GM12891 (cell line): ENCODE results near the gene STK26.

Source experiments
- DNase-seq: peaks from one replicate; pipeline ENCODE4 v3.0.0; 2011; ENCODE audit warnings: low spot score; ENCODE audit not compliant: insufficient read length
- FAIRE-seq: peaks from 2 replicates; lab custom pipeline; 2011; peaks lifted over from hg19 to GRCh38; lab: Jason Lieb, UNC
- PAX5 ChIP-seq: IDR thresholded peaks from 2 replicates; pipeline ENCODE4 v1.6.1; 2011; ENCODE audit warnings: low read length, moderate library complexity, mild to moderate bottlenecking; ENCODE audit not compliant: insufficient read depth, severe bottlenecking
- POLR2A ChIP-seq: IDR thresholded peaks from 2 replicates; pipeline ENCODE4 v1.6.1; 2011; ENCODE audit warnings: low read depth, low read length, control low read depth
- POLR2AphosphoS5 ChIP-seq: IDR thresholded peaks from 2 replicates; pipeline ENCODE4 v1.6.1; 2011; ENCODE audit warnings: low read depth, low read length, control low read depth
- POU2F2 ChIP-seq: IDR thresholded peaks from 2 replicates; pipeline ENCODE4 v1.6.1; 2011; ENCODE audit warnings: low read depth, mild to moderate bottlenecking, control low read depth, low read length, moderate library complexity
- SPI1 ChIP-seq: IDR thresholded peaks from 2 replicates; pipeline ENCODE4 v1.6.1; 2011; ENCODE audit warnings: low read depth, low read length, control low read depth
- TAF1 ChIP-seq: IDR thresholded peaks from 2 replicates; pipeline ENCODE4 v1.6.1; 2011; ENCODE audit warnings: low read depth, low read length, control low read depth

The STK26 gene

DNA sequence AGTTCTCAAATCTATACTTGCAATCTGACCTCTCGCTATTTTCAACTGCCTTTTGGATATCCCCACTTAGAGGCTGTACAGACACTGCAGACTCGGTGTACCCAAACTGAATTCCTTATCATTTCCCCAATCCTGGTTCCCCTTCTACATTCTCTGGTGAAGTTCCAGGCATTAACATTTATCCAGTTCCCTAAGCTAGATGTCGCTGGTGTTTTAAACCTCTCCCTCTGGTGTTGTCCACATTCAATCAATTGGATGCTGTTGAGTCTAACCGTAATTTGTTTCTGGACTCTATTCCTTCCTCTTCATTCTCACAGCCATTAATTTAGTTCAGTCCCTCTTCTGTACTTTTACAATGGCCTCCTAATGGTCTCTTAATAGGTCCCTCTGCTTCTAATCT lies 7.2 kb upstream of the STK26 start:
- DNase-seq (no peak), FAIRE-seq (no peak)
- TF ChIP-seq POU2F2 (no peak), POLR2AphosphoS5 (no peak), POLR2A (no peak), TAF1 (no peak), PAX5 (no peak), SPI1 (no peak)

DNA sequence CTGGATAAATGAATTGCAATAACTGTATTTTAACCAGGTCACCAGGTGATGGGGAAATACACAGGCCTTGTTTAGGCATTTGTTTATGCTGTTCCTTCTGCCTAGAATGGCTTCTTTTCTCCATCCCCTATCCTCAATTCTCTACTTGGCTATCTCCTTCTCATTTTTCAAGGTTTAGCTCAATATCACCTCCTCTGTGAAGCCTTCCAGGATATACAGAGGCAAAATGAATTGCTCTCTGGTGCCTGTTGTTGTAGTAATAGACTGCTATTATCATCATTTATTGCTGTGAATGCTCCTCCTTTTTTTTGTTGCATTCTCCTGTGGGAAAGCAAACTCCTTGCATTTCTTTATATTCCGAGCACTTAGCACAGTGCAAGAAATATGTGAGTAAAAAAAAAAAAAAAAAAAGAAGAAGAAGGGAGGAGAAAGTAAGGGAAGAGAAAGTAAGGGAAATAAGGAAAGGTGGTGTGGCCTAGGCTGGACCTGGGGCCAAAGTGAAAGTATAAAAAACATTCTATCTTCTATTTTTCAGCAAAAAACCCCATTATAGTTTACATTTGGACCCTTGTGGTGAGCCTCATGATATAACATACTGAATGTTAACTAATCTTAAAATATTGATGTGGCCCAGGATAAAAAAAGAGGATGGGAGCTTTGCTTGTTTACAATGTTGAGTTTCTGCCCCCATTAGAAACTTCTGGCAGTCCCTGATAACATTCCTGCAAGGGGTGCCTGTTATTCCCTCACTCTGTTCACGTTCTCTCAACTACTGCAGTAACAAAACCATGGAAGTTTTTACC lies 6.3 kb upstream of the STK26 start:
- FAIRE-seq (no peak), DNase-seq (no peak)
- TF ChIP-seq TAF1, result no peak
- no peak for TF ChIP-seq POLR2A
- TF ChIP-seq POLR2AphosphoS5, result no peak
- no peak for TF ChIP-seq PAX5
- TF ChIP-seq SPI1, result no peak
- no peak for TF ChIP-seq POU2F2

- FAIRE-seq, result no peak
- DNase-seq, result no peak
- TF ChIP-seq PAX5 (no peak), SPI1 (no peak), POU2F2 (no peak), POLR2AphosphoS5 (no peak)
Observed at GRCh38 chrX:132017431-132018185, 5.5 kb upstream of the STK26 start.

GRCh38 chrX:132022198-132022966 lies 720 bp upstream of the STK26 start:
- no peak for TF ChIP-seq TAF1
- TF ChIP-seq PAX5, result no peak
- TF ChIP-seq SPI1, result no peak
- TF ChIP-seq POU2F2, result no peak
- TF ChIP-seq POLR2AphosphoS5, result no peak; the same call in 1 of the 2 replicates
- TF ChIP-seq POLR2A, result no peak
- DNase-seq (no peak), FAIRE-seq (peak; percentile 87)

DNA sequence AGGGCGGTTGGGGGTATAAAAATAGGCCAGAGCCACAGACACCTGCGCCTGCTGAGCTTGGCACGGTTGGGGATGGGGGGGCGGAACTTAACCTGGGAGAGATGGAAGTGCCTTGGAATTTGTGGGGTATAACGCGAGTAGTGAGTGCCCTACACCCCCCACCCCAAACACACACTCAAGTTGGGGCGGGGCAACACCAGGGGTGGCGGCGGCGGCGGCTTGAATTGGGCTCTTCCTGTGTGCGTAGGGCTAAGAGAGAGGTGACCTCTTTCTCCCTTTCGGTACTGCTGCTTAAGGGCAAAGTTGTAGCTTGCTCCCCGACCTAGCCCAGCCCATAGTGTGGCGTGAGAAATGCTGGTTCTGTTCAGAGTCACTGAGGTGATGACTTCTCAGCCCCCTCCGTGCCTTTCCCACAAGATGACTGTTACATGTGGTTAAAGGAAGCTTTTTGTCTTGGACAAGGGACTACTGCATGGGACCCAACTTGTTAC lies 839 bp downstream of the STK26 start:
- TF ChIP-seq PAX5, result no peak
- no peak for TF ChIP-seq TAF1
- peak; percentile 46; the same call in 1 of the 2 replicates for TF ChIP-seq POLR2AphosphoS5
- TF ChIP-seq POU2F2, result no peak
- TF ChIP-seq POLR2A, result peak; percentile 42; the same call in 1 of the 2 replicates
- no peak for FAIRE-seq
- DNase-seq, result peak; percentile 12

DNA sequence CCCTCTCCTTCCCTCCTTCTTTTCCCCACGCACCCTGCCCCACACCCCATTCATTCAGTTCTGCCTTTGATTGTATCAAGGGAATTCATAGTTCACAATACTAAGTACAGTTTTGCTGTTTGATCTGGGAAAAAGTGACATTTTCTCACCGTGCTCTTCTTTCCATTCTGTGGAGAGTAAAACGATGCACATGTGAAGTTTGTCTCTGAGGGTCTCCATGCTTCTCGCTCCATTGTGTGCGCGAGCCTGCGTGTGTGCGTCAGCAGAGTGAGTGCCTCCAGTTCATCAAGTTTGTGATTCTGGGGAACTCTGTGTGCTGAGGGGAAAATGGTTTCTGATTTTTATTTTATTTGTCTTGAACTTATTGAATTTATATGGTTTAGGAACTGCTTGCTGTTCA lies 1.9 kb downstream of the STK26 start:
- TF ChIP-seq SPI1, result no peak
- TF ChIP-seq POLR2AphosphoS5, result no peak
- no peak for TF ChIP-seq POLR2A
- TF ChIP-seq TAF1, result no peak
- TF ChIP-seq PAX5, result no peak
- TF ChIP-seq POU2F2, result no peak
- DNase-seq (no peak), FAIRE-seq (peak; percentile 89)

- no peak for DNase-seq
- TF ChIP-seq SPI1, result no peak
- no peak for TF ChIP-seq TAF1
- no peak for TF ChIP-seq PAX5
- no peak for TF ChIP-seq POLR2A
- no peak for TF ChIP-seq POLR2AphosphoS5
- no peak for TF ChIP-seq POU2F2
- no peak for FAIRE-seq
Observed at GRCh38 chrX:132030264-132030663, 7.2 kb downstream of the STK26 start.

DNA sequence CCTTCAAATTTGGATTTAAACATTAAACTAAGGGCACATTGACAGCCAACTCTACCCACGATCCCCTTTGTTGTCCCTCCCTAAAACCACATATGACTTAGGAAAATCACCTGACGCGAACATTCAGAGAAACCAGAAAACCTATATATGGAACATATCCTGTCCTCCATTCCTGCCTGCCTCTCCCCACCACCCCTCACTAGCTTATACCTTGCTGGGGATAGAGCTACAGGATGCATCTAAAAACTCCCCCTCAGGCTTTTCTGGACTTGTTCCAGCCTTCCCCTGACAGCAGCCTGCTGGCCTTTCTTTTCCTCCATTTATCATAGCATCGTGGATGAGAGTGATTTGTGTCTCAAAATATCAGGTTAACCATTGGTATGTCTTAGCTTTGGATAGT lies 8.8 kb downstream of the STK26 start:
- DNase-seq (no peak), FAIRE-seq (no peak)
- TF ChIP-seq POLR2AphosphoS5 (no peak), POU2F2 (no peak), POLR2A (no peak), TAF1 (no peak), SPI1 (no peak), PAX5 (no peak)

- peak; percentile 23 for FAIRE-seq
- DNase-seq, result no peak
- TF ChIP-seq POLR2A (no peak), PAX5 (no peak), TAF1 (no peak), POLR2AphosphoS5 (no peak), POU2F2 (no peak), SPI1 (no peak)
Observed at GRCh38 chrX:132033166-132033565, 10.1 kb downstream of the STK26 start.
